MCF 10A (cell line): ENCODE data around the gene TPD52L1. TPM values are rescaled to one million over a fixed set of nuclear protein-coding genes. Genes with fewer than 3 reads are reported as not detected.

Source experiments
- BruUV-seq: library from RNA; stranded (reverse); fragments of 400-500 nt; replicated peaks from 2 replicates; lab custom pipeline; 2021; lab: Mats Ljungman, UMichigan
- CTCF ChIA-PET: fragments of 300-600 bp; sonication (Branson Sonifier 250); formaldehyde crosslinking; extraction: SDS; loops from one replicate; lab custom pipeline; 2021; ENCODE audit warnings: antibody characterized with exemption, inconsistent platforms; lab: Yijun Ruan, JAX
- POLR2A ChIA-PET: fragments of 300-600, 350-650 bp; sonication (Branson Sonifier 250); formaldehyde crosslinking; extraction: SDS; loops from one replicate; lab custom pipeline; 2020; ENCODE audit warnings: antibody characterized with exemption, inconsistent platforms; lab: Yijun Ruan, JAX
- DNase-seq: peaks from one replicate; pipeline ENCODE4 v3.0.0-alpha.2; 2018; ENCODE audit not compliant: unreplicated experiment
- H3K27ac Mint-ChIP-seq: one replicate; pipeline ENCODE4 v1.8.0; 2022; ENCODE audit warnings: mild to moderate bottlenecking, low read depth, mixed read lengths; ENCODE audit not compliant: unreplicated experiment
- H3K27me3 Mint-ChIP-seq: one replicate; pipeline ENCODE4 v1.8.0; 2022; ENCODE audit warnings: mixed read lengths; ENCODE audit not compliant: insufficient read depth, unreplicated experiment
- H3K36me3 Mint-ChIP-seq: one replicate; pipeline ENCODE4 v1.8.0; 2022; ENCODE audit warnings: mild to moderate bottlenecking, moderate library complexity, mixed read lengths; ENCODE audit not compliant: insufficient read depth, unreplicated experiment
- H3K4me1 Mint-ChIP-seq: one replicate; pipeline ENCODE4 v1.8.0; 2022; ENCODE audit warnings: mixed read lengths; ENCODE audit not compliant: insufficient read depth, unreplicated experiment
- H3K4me3 Mint-ChIP-seq: one replicate; pipeline ENCODE4 v1.8.0; 2022; ENCODE audit warnings: mild to moderate bottlenecking, moderate library complexity, mixed read lengths; ENCODE audit not compliant: unreplicated experiment
- H3K9me3 Mint-ChIP-seq: one replicate; pipeline ENCODE4 v1.8.0; 2022; ENCODE audit warnings: mixed read lengths; ENCODE audit not compliant: unreplicated experiment
- CTCF ChIP-seq: fragments of 200-600 bp; IDR thresholded peaks from one replicate; pipeline ENCODE4 v1.8.0; 2022; ENCODE audit warnings: antibody characterized with exemption, mild to moderate bottlenecking; ENCODE audit not compliant: unreplicated experiment
- intact Hi-C: fragments of 100-400 bp; cut with micrococcal nuclease; formaldehyde crosslinking; loops from 2 replicates; pipeline ENCODE4 v1.14.1; 2022
- total RNA-seq: library from RNA; stranded (reverse); gene quantifications from 2 replicates; pipeline ENCODE4 v1.2.3, GENCODE V29; 2022

TPD52L1 gene
- total RNA-seq, 1 experiment from 2014 or later: 69.5 TPM

- intact Hi-C loops: no loop called here
- Mint-ChIP-seq H3K9me3 (peaks cover 12% of the 10 kb centered on the region), H3K27ac (no peak overlapping the region), H3K36me3 (no peaks in the 10 kb centered on the region), H3K27me3 (peaks cover 7% of the 10 kb centered on the region), H3K4me1 (peaks cover 17% of the 10 kb centered on the region), H3K4me3 (no peak overlapping the region)
- DNase-seq: no peak
- BruUV-seq: no TSS peak
- ChIA-PET POLR2A (interaction anchor here (0.6 to 1.1 kb wide), 5 partner anchors 110 to 482 kb away, joined by 3 to 4 read pairs (median 3); no protein-coding TSS in a partner anchor), CTCF (interaction anchor here (0.5 to 11.0 kb wide), 7 partner anchors 167 to 656 kb away, joined by 3 to 233 read pairs (median 3); partner anchors contain the start of genes HEY2 and NCOA7)
- no peak for TF ChIP-seq CTCF
Measured at GRCh38 chr6:125307964-125308615, 154.5 kb downstream of the TPD52L1 start.

- peaks cover 17% of the 10 kb centered on the region for H3K4me1 Mint-ChIP-seq
- ChIA-PET POLR2A (interaction anchor here (0.8 to 1.1 kb wide), 3 partner anchors 113 to 483 kb away, joined by 3 to 4 read pairs (median 3); no protein-coding TSS in a partner anchor), CTCF (interaction anchor here (0.5 to 11.0 kb wide), 60 partner anchors 10 to 1810 kb away, joined by 3 to 233 read pairs (median 3); partner anchors contain the start of genes HDDC2, HEY2, HINT3 and NCOA7)
- BruUV-seq: no TSS peak
- no peaks in the 10 kb centered on the region for H3K36me3 Mint-ChIP-seq
- TF ChIP-seq CTCF: peak; percentile 74
- DNase-seq: peak; percentile 65
- intact Hi-C loops: loop anchor here (1.0 to 2.0 kb wide), 2 partner anchors 158 to 440 kb away; partner anchors contain the start of gene TPD52L1
- H3K9me3 Mint-ChIP-seq: no peaks in the 10 kb centered on the region
- H3K27me3 Mint-ChIP-seq: no peaks in the 10 kb centered on the region
- no peak overlapping the region for H3K4me3 Mint-ChIP-seq
- H3K27ac Mint-ChIP-seq: no peak overlapping the region
Measured at GRCh38 chr6:125310994-125311649, 157.5 kb downstream of the TPD52L1 start.

GRCh38 chr6:125312478-125312877 is 158.9 kb downstream of the TPD52L1 start:
- Mint-ChIP-seq H3K4me1 (peaks cover 12% of the 10 kb centered on the region), H3K27ac (no peak overlapping the region), H3K4me3 (no peak overlapping the region), H3K9me3 (no peaks in the 10 kb centered on the region), H3K36me3 (no peaks in the 10 kb centered on the region), H3K27me3 (no peaks in the 10 kb centered on the region)
- CTCF ChIA-PET: interaction anchor here (0.6 to 11.0 kb wide), 27 partner anchors 11 to 1793 kb away, joined by 3 to 233 read pairs (median 6); partner anchors contain the start of genes HDDC2, HEY2, NCOA7 and TPD52L1
- BruUV-seq: no TSS peak
- DNase-seq: no peak
- intact Hi-C loops: no loop called here
- TF ChIP-seq CTCF: no peak
- POLR2A ChIA-PET: no interaction called here

- ChIA-PET POLR2A (interaction anchor here (1.4 kb wide), 1 partner anchor 436 kb away, joined by 3 read pairs; the partner anchor contains the start of gene HEY2), CTCF (interaction anchor here (0.6 to 11.0 kb wide), 29 partner anchors 11 to 892 kb away, joined by 3 to 233 read pairs (median 5); partner anchors contain the start of genes HDDC2, HEY2, NCOA7 and TPD52L1)
Measured at GRCh38 chr6:125312950-125313349, 159.4 kb downstream of the TPD52L1 start.

More at GRCh38 chr6:125312950-125313349, 159.4 kb downstream of the TPD52L1 start:
- no peak overlapping the region for H3K27ac Mint-ChIP-seq
- no peak overlapping the region for H3K4me3 Mint-ChIP-seq
- BruUV-seq: no TSS peak
- no peaks in the 10 kb centered on the region for H3K9me3 Mint-ChIP-seq
- intact Hi-C loops: no loop called here
- H3K36me3 Mint-ChIP-seq: no peaks in the 10 kb centered on the region
- no peak for TF ChIP-seq CTCF
- H3K4me1 Mint-ChIP-seq: peaks cover 7% of the 10 kb centered on the region
- DNase-seq: no peak
- H3K27me3 Mint-ChIP-seq: peaks cover 2% of the 10 kb centered on the region
